CD14-positive monocyte (primary cell): Measurements from ENCODE around the gene EIPR1. TPM values are rescaled to one million over a fixed set of nuclear protein-coding genes. Genes with fewer than 3 reads are reported as not detected.

Experiments used
- DNase-seq, 3 donors: peaks; one replicate each; pipeline ENCODE4 v3.0.0-alpha.2; 2011 to 2022
- H2AFZ ChIP-seq: 2 replicates; pipeline ENCODE4 v1.6.0; 2012; ENCODE audit warnings: mild to moderate bottlenecking, low read depth, low read length, inconsistent platforms; ENCODE audit not compliant: insufficient read depth, poor library complexity, severe bottlenecking
- H3K27ac ChIP-seq, 2 donors: 1 replicate in 1 of 2; 2 replicates in 1 of 2; pipeline ENCODE4 v1.5.1; 2012 to 2013; ENCODE audit warnings: low read length in 2 of 2, control low read depth in 1 of 2, inconsistent platforms in 1 of 2, low read depth in 1 of 2, mild to moderate bottlenecking in 1 of 2
- H3K27me3 ChIP-seq, 2 donors: one replicate each; pipeline versions ENCODE4 v1.6.0 to v1.6.1; 2011 to 2013; ENCODE audit warnings: low read length in 2 of 2; ENCODE audit not compliant: control insufficient read depth in 2 of 2, insufficient read depth in 2 of 2
- H3K36me3 ChIP-seq, 2 donors: replicated peaks in 1 of 2; 1 replicate in 1 of 2; 2 replicates in 1 of 2; pipeline versions ENCODE4 v1.5.1 to v1.6.1; 2012 to 2013; ENCODE audit warnings: low read length in 2 of 2, control low read depth in 1 of 2, inconsistent platforms in 1 of 2, mild to moderate bottlenecking in 1 of 2; ENCODE audit not compliant: insufficient read depth in 2 of 2, control insufficient read depth in 1 of 2
- H3K4me1 ChIP-seq, 2 donors: 1 replicate in 1 of 2; 2 replicates in 1 of 2; pipeline versions ENCODE4 v1.5.1 to v1.6.1; 2012 to 2013; ENCODE audit warnings: low read length in 2 of 2, control low read depth in 1 of 2, inconsistent platforms in 1 of 2, mild to moderate bottlenecking in 1 of 2, moderate library complexity in 1 of 2; ENCODE audit not compliant: insufficient read depth in 2 of 2, control insufficient read depth in 1 of 2
- H3K4me2 ChIP-seq: replicated peaks from 2 replicates; pipeline ENCODE3; 2012; ENCODE audit warnings: low read length, moderate library complexity, mild to moderate bottlenecking; ENCODE audit not compliant: poor library complexity, severe bottlenecking; ENCODE audit errors: extremely low read depth
- H3K4me3 ChIP-seq, 3 experiments: fragments of 200-600 bp in 1 of 3; sonication (generic) in 1 of 3; replicated peaks in 1 of 3; 1 replicate in 2 of 3; 2 replicates in 1 of 3; pipeline ENCODE4 v1.5.1; 2011 to 2013; ENCODE audit warnings: low read length in 3 of 3, mild to moderate bottlenecking in 3 of 3, control low read depth in 2 of 3, low read depth in 2 of 3, inconsistent platforms in 1 of 3, moderate library complexity in 1 of 3
- H3K79me2 ChIP-seq: 2 replicates; pipeline ENCODE4 v1.6.0; 2012; ENCODE audit warnings: mild to moderate bottlenecking, control low read depth, inconsistent platforms, low read length, moderate library complexity; ENCODE audit not compliant: insufficient read depth
- H3K9ac ChIP-seq: 2 replicates; pipeline ENCODE4 v1.6.0; 2017; ENCODE audit warnings: low read length, mild to moderate bottlenecking; ENCODE audit not compliant: insufficient read depth, poor library complexity, severe bottlenecking
- H3K9me3 ChIP-seq, 2 donors: replicated peaks in 1 of 2; 1 replicate in 1 of 2; 2 replicates in 1 of 2; pipeline versions ENCODE4 v1.5.1 to v1.6.1; 2012 to 2013; ENCODE audit warnings: low read length in 2 of 2, control low read depth in 1 of 2; ENCODE audit not compliant: control insufficient read depth in 1 of 2, insufficient read depth in 1 of 2
- H4K20me1 ChIP-seq: 2 replicates; pipeline ENCODE4 v1.6.0; 2012; ENCODE audit warnings: mild to moderate bottlenecking, low read length, control low read depth, moderate library complexity; ENCODE audit not compliant: insufficient read depth
- H3K27ac Mint-ChIP-seq, 7 donors: one replicate each; pipeline ENCODE4 v1.8.0; 2020; ENCODE audit warnings: mild to moderate bottlenecking in 7 of 7, mixed read lengths in 7 of 7, moderate library complexity in 6 of 7, inconsistent platforms in 2 of 7
- H3K27me3 Mint-ChIP-seq, 3 donors: one replicate each; pipeline ENCODE4 v1.8.0; 2021 to 2022; ENCODE audit warnings: low read depth in 3 of 3, mild to moderate bottlenecking in 3 of 3, mixed read lengths in 3 of 3, moderate library complexity in 3 of 3, inconsistent platforms in 1 of 3
- H3K36me3 Mint-ChIP-seq, 2 donors: one replicate each; pipeline ENCODE4 v1.8.0; 2020; ENCODE audit warnings: mixed read lengths in 2 of 2, inconsistent platforms in 1 of 2, mild to moderate bottlenecking in 1 of 2
- H3K4me1 Mint-ChIP-seq: one replicate; pipeline ENCODE4 v1.8.0; 2020; ENCODE audit warnings: mild to moderate bottlenecking, mixed read lengths
- H3K4me3 Mint-ChIP-seq, 2 donors: one replicate each; pipeline ENCODE4 v1.8.0; 2020; ENCODE audit warnings: mild to moderate bottlenecking in 2 of 2, mixed read lengths in 2 of 2, moderate library complexity in 1 of 2
- H3K9me3 Mint-ChIP-seq, 7 donors: one replicate each; pipeline ENCODE4 v1.8.0; 2020 to 2022; ENCODE audit warnings: mixed read lengths in 7 of 7, mild to moderate bottlenecking in 6 of 7, moderate library complexity in 6 of 7, inconsistent platforms in 2 of 7
- CTCF ChIP-seq: fragments of 200-600 bp; IDR thresholded peaks from one replicate; pipeline ENCODE4 v1.8.0; 2022; ENCODE audit warnings: antibody characterized with exemption, mild to moderate bottlenecking
- WGBS: methylation state at CpG from one replicate; pipeline ENCODE4 v1.1.5; 2013; ENCODE audit warnings: missing lambda C conversion rate; ENCODE audit not compliant: insufficient coverage; 5-methylcytosine and 5-hydroxymethylcytosine counted together
- intact Hi-C, 2 donors: fragments of 100-400 bp; cut with micrococcal nuclease; formaldehyde crosslinking; loops; one replicate each; pipeline versions ENCODE4 v1.15.0 to v1.15.1; 2023
- polyA minus RNA-seq: library from RNA; depleted of rRNA, polyadenylated mRNA; stranded (reverse); fragments of >200 nt; gene quantifications from 2 replicates; pipeline ENCODE4 v1.2.3, GENCODE V29; 2012
- polyA plus RNA-seq, 3 donors: library from polyadenylated mRNA; depleted of rRNA in 1 of 3; unstranded in 2 of 3; stranded (reverse) in 1 of 3; fragments of 300-500 nt in 2 of 3; fragments of >200 nt in 1 of 3; fragmentation: Illumina TruSeq in 2 of 3; gene quantifications; 1 replicate in 2 of 3; 2 replicates in 1 of 3; pipeline ENCODE4 v1.2.3, GENCODE V29; 2012 to 2021
- total RNA-seq, 12 experiments: library from RNA in 1 of 12; stranded (reverse) in 1 of 12; fragments of 120-200 nt in 1 of 12; gene quantifications; one replicate each; pipeline ENCODE4 v1.2.4 and lab custom pipeline; 2013 to 2026; ENCODE audit warnings: mixed read lengths in 6 of 12, inconsistent platforms in 1 of 12

The EIPR1 gene
- total RNA-seq (2013): 18.8 TPM
- 10 to 100 TPM; 19.0 to 22.4 (median 20.8) TPM for polyA plus RNA-seq
- polyA minus RNA-seq: 13.2 and 16.4 TPM in 2 replicates
- 1.9 to 14.4 (median 9.6) reads per million in 11 experiments for total RNA-seq (lab: John Stamatoyannopoulos, UW)

- peaks cover 38% of the 10 kb centered on the region for H3K4me1 Mint-ChIP-seq
- WGBS: 2% methylated on average over 53 of the region's 57 CpGs
- peaks cover 57% of the 10 kb centered on the region for H3K79me2 ChIP-seq
- peaks cover 0 to 8% of the 10 kb centered on the region in 2 donors for H3K9me3 ChIP-seq
- DNase-seq: peak; percentile 97 to 98 (median 97)
- H3K9ac ChIP-seq: peak within 1 kb of the TSS; percentile 74
- H3K36me3 ChIP-seq: peaks cover 3 to 12% of the 10 kb centered on the region in 2 donors
- no peaks in the 10 kb centered on the region for H3K27me3 ChIP-seq
- peaks cover 0 to 8% (median 2%) of the 10 kb centered on the region in 7 donors for H3K9me3 Mint-ChIP-seq
- peaks cover 8 to 17% of the 10 kb centered on the region in 2 donors for H3K36me3 Mint-ChIP-seq
- peak within 1 kb of the TSS; percentile 86 to 96 (median 91) for H3K4me3 ChIP-seq
- peak within 1 kb of the TSS; percentile 99 for H2AFZ ChIP-seq
- peak within 1 kb of the TSS; percentile 82 to 91 for H3K27ac ChIP-seq
- H3K27me3 Mint-ChIP-seq: no peaks in the 10 kb centered on the region
- H3K4me2 ChIP-seq: peak within 1 kb of the TSS; percentile 92
- H3K4me3 Mint-ChIP-seq: peak within 1 kb of the TSS; percentile 91 to 95
- H3K27ac Mint-ChIP-seq: peak within 1 kb of the TSS; percentile 88 to 96 (median 91)
- peaks cover 36 to 41% of the 10 kb centered on the region in 2 donors for H3K4me1 ChIP-seq
- intact Hi-C loops: loop anchor here (1.0 to 5.0 kb wide), 2 partner anchors 180 to 199 kb away; partner anchors contain the start of genes RPS7 (in 2 of the 2) and RNASEH1 (in 1 of the 2)
- H4K20me1 ChIP-seq: peaks cover 5% of the 10 kb centered on the region
- TF ChIP-seq CTCF: no peak
Observed at GRCh38 chr2:3377612-3378432, at the start of gene EIPR1. EIPR1 (minus strand) TSS chr2:3377818; CDS start chr2:3377689, 129 bp downstream.

GRCh38 chr2:3427272-3427671, 49.7 kb upstream of the EIPR1 start:
- H3K4me1 Mint-ChIP-seq: peaks cover 6% of the 10 kb centered on the region
- H3K27me3 ChIP-seq: no peaks in the 10 kb centered on the region
- no peak overlapping the region for H3K4me3 Mint-ChIP-seq
- DNase-seq: no peak
- no peaks in the 10 kb centered on the region for H3K27me3 Mint-ChIP-seq
- no peaks in the 10 kb centered on the region for H3K4me1 ChIP-seq
- 97% methylated on average over 4 of the region's 6 CpGs for WGBS
- H3K9me3 ChIP-seq: no peaks in the 10 kb centered on the region
- H3K27ac ChIP-seq: no peak overlapping the region
- H4K20me1 ChIP-seq: peaks cover 20% of the 10 kb centered on the region
- no peaks in the 10 kb centered on the region for H3K79me2 ChIP-seq
- no peak overlapping the region for H3K9ac ChIP-seq
- no peak for TF ChIP-seq CTCF
- H3K4me2 ChIP-seq: no peak overlapping the region
- intact Hi-C loops: loop anchor here in 1 of 2 donors (5.0 kb wide), 1 partner anchor 220 kb away; no protein-coding TSS in a partner anchor
- H2AFZ ChIP-seq: no peak overlapping the region
- peak overlapping the region in 1 of 7 donors; percentile 48 for H3K27ac Mint-ChIP-seq
- no peak overlapping the region for H3K4me3 ChIP-seq
- H3K36me3 ChIP-seq: peaks cover 70 to 96% of the 10 kb centered on the region in 2 donors
- peaks cover 0 to 3% (median 0%) of the 10 kb centered on the region in 7 donors for H3K9me3 Mint-ChIP-seq
- peaks cover 93 to 96% of the 10 kb centered on the region in 2 donors for H3K36me3 Mint-ChIP-seq
